ENCODE measurements around the gene LPCAT2. TPM values are rescaled to one million over a fixed set of nuclear protein-coding genes. Genes with fewer than 3 reads are reported as not detected.

The LPCAT2 gene
- total RNA-seq, 2 donors from 2014 or later: 20.5 to 21.1 TPM

DNA sequence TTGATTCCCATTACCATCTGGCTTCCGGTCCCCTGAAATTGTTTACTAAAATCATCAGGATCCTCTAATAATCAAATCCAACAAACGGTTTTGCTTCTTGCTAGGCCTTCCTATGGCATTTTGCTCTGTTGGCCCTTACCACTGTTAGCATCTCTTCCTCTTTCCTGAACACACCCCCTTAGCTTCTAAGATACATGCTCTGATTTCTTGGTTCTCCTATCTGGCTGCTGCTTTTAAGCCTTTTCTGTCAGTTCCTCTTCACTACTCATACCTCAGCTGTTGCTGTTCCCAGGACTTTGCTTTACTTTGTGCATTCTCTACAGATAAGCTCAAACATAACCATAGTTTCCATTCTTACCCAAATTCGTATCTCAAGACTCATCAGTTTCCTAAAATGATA lies 69.0 kb downstream of the LPCAT2 start:
- TF ChIP-seq CTCF (IDR thresholded peaks at IDR 0.05): no peak
- Histone ChIP-seq H3K27ac (no peak overlapping the region), H3K4me3 (no peak overlapping the region), H3K36me3 (peaks cover 3% of the 10 kb centered on the region), H3K9me3 (no peaks in the 10 kb centered on the region), H3K4me1 (ENCODE audit: control insufficient read depth in 1 of 2, low read depth in 2 of 2) (no peaks in the 10 kb centered on the region), H3K27me3 (replicated peaks; ENCODE audit: insufficient read depth) (no peaks in the 10 kb centered on the region)
- DNase-seq (ENCODE audit: low spot score): no peak
- no peak for ATAC-seq (ENCODE audit: insufficient number of reproducible peaks, low FRiP score, low read depth)

GRCh38 chr16:55585631-55586030 lies 76.8 kb downstream of the LPCAT2 start:
- Histone ChIP-seq H3K4me3 (no peak overlapping the region), H3K4me1 (ENCODE audit: control insufficient read depth in 1 of 2, low read depth in 2 of 2) (no peaks in the 10 kb centered on the region), H3K36me3 (no peaks in the 10 kb centered on the region), H3K27me3 (replicated peaks; ENCODE audit: insufficient read depth) (no peaks in the 10 kb centered on the region), H3K9me3 (no peaks in the 10 kb centered on the region), H3K27ac (no peak overlapping the region)
- ATAC-seq (ENCODE audit: insufficient number of reproducible peaks, low FRiP score, low read depth) (no peak), DNase-seq (ENCODE audit: low spot score) (no peak)
- TF ChIP-seq CTCF (IDR thresholded peaks at IDR 0.05): no peak

- no peaks in the 10 kb centered on the region for H3K9me3 ChIP-seq
These were observed 79.9 kb downstream of the LPCAT2 start for GRCh38 chr16:55588799-55589198.

DNA sequence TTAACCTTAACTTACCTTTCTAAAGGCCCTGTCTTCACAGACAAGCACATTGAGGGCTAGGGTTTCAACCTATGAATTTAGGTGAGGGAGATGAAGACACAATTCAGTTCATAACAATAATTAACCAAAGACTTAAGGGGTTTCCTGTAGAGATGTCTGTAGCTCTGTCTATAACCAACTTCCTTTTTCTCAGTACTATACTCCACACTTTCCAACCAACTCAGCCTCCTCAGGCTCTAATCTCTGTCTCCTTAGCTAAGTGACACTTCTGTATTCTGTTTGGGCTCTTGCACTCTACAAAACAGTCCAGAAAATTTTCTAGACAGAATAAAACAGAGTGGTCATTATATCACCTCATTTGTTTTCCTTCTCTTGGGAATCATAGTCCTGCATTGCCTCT lies 83.4 kb downstream of the LPCAT2 start:
- DNase-seq (ENCODE audit: low spot score): no peak
- ATAC-seq (ENCODE audit: insufficient number of reproducible peaks, low FRiP score, low read depth): no peak
- Histone ChIP-seq H3K27ac (no peak overlapping the region), H3K9me3 (no peaks in the 10 kb centered on the region), H3K36me3 (no peaks in the 10 kb centered on the region), H3K4me1 (ENCODE audit: control insufficient read depth in 1 of 2, low read depth in 2 of 2) (no peaks in the 10 kb centered on the region), H3K4me3 (no peak overlapping the region), H3K27me3 (replicated peaks; ENCODE audit: insufficient read depth) (no peaks in the 10 kb centered on the region)
- no peak for TF ChIP-seq CTCF (IDR thresholded peaks at IDR 0.05)

More at GRCh38 chr16:55588799-55589198, 79.9 kb downstream of the LPCAT2 start:
- H3K27me3 ChIP-seq (replicated peaks; ENCODE audit: insufficient read depth): no peaks in the 10 kb centered on the region
- TF ChIP-seq CTCF (IDR thresholded peaks at IDR 0.05): no peak
- ATAC-seq (ENCODE audit: insufficient number of reproducible peaks, low FRiP score, low read depth) (no peak), DNase-seq (ENCODE audit: low spot score) (no peak)
- no peak overlapping the region for H3K27ac ChIP-seq
- no peaks in the 10 kb centered on the region for H3K36me3 ChIP-seq
- no peak overlapping the region for H3K4me3 ChIP-seq
- no peaks in the 10 kb centered on the region for H3K4me1 ChIP-seq (ENCODE audit: control insufficient read depth in 1 of 2, low read depth in 2 of 2)

GRCh38 chr16:55597928-55598327 lies 89.1 kb downstream of the LPCAT2 start:
- Histone ChIP-seq H3K4me1 (ENCODE audit: control insufficient read depth in 1 of 2, low read depth in 2 of 2) (no peaks in the 10 kb centered on the region), H3K9me3 (no peaks in the 10 kb centered on the region), H3K36me3 (no peaks in the 10 kb centered on the region), H3K4me3 (no peak overlapping the region), H3K27me3 (replicated peaks; ENCODE audit: insufficient read depth) (no peaks in the 10 kb centered on the region), H3K27ac (no peak overlapping the region)
- DNase-seq (ENCODE audit: low spot score): no peak
- no peak for ATAC-seq (ENCODE audit: insufficient number of reproducible peaks, low FRiP score, low read depth)
- TF ChIP-seq CTCF (IDR thresholded peaks at IDR 0.05): no peak

Data from thoracic aorta (tissue), 2 donors.